Fibroblast of lung (primary cell): ENCODE measurements around the gene SUGCT. TPM values are rescaled to one million over a fixed set of nuclear protein-coding genes. Genes with fewer than 3 reads are reported as not detected.
A peak's percentile ranks its signal among the peaks of the same experiment; 100 is the strongest.

Source experiments
- DNase-seq, 2 donors: peaks; one replicate each; pipeline versions ENCODE4 v3.0.0 to v3.0.0-alpha.2; 2010; ENCODE audit warnings: low read depth in 2 of 2
- H2AFZ ChIP-seq: 2 replicates; pipeline ENCODE4 v1.5.1; 2012; ENCODE audit warnings: low read length, control low read depth, inconsistent platforms
- H3K27ac ChIP-seq: 2 replicates; pipeline ENCODE4 v1.5.1; 2011; ENCODE audit warnings: low read length, control low read depth; ENCODE audit not compliant: insufficient read depth
- H3K27me3 ChIP-seq: 2 replicates; pipeline ENCODE4 v1.5.1; 2011; ENCODE audit warnings: mild to moderate bottlenecking, low read length; ENCODE audit not compliant: control insufficient read depth, insufficient read depth
- H3K36me3 ChIP-seq: 2 replicates; pipeline ENCODE4 v1.5.1; 2011; ENCODE audit warnings: low read length; ENCODE audit not compliant: control insufficient read depth, insufficient read depth
- H3K4me1 ChIP-seq: 2 replicates; pipeline ENCODE4 v1.5.1; 2011; ENCODE audit warnings: low read length; ENCODE audit not compliant: control insufficient read depth, insufficient read depth; ENCODE audit errors: extremely low read depth
- H3K4me2 ChIP-seq: 2 replicates; pipeline ENCODE4 v1.5.1; 2011; ENCODE audit warnings: low read length, control low read depth; ENCODE audit not compliant: insufficient read depth; ENCODE audit errors: extremely low read depth
- H3K4me3 ChIP-seq, 4 experiments: fragments of 200-600 bp in 1 of 4; sonication (generic) in 1 of 4; replicated peaks in 1 of 4; 2 replicates each; pipeline ENCODE4 v1.5.1; 2011 to 2016; ENCODE audit warnings: low read length in 4 of 4, low read depth in 3 of 4, mild to moderate bottlenecking in 3 of 4, control low read depth in 2 of 4, inconsistent platforms in 1 of 4, mixed read lengths in 1 of 4; ENCODE audit not compliant: insufficient read depth in 1 of 4; ENCODE audit errors: control extremely low read depth in 1 of 4
- H3K79me2 ChIP-seq: 2 replicates; pipeline ENCODE4 v1.5.1; 2012; ENCODE audit warnings: mild to moderate bottlenecking, low read length, inconsistent platforms; ENCODE audit not compliant: control insufficient read depth, insufficient read depth
- H3K9ac ChIP-seq: 2 replicates; pipeline ENCODE4 v1.5.1; 2011; ENCODE audit warnings: mild to moderate bottlenecking, low read length, control low read depth; ENCODE audit not compliant: insufficient read depth
- H3K9me3 ChIP-seq: 2 replicates; pipeline ENCODE4 v1.5.1; 2012; ENCODE audit warnings: low read depth, low read length; ENCODE audit not compliant: control insufficient read depth, insufficient read depth
- H4K20me1 ChIP-seq: 2 replicates; pipeline ENCODE4 v1.5.1; 2011; ENCODE audit warnings: low read length; ENCODE audit not compliant: control insufficient read depth, insufficient read depth; ENCODE audit errors: extremely low read depth
- EZH2 ChIP-seq: IDR thresholded peaks from 2 replicates; pipeline ENCODE4 v1.5.1; 2012; ENCODE audit warnings: low read length, control low read depth, mild to moderate bottlenecking; ENCODE audit errors: missing control alignments
- polyA plus RNA-seq, 2 donors: library from polyadenylated mRNA; depleted of rRNA in 1 of 2; stranded (reverse) in 1 of 2; unstranded in 1 of 2; fragments of >200 nt; gene quantifications; 2 replicates each; pipeline ENCODE4 v1.2.1, GENCODE V29; 2011 to 2012; ENCODE audit warnings: missing spikeins in 1 of 2
- total RNA-seq: library from RNA; depleted of rRNA; stranded (reverse); fragments of >200 nt; gene quantifications from 2 replicates; pipeline ENCODE4 v1.2.1, GENCODE V29; 2014
- TF ChIP-seq, protein P1 (sequence below), 2 donors: IDR thresholded peaks in 1 of 2; conservative IDR thresholded peaks in 1 of 2; 1 replicate in 1 of 2; 2 replicates in 1 of 2; pipeline ENCODE4 v1.5.1; 2011 to 2012; ENCODE audit warnings: low read length in 2 of 2, control low read depth in 1 of 2, inconsistent platforms in 1 of 2, low read depth in 1 of 2, mild to moderate bottlenecking in 1 of 2

SUGCT gene
- total and polyA plus RNA-seq, 2 donors (not counting 1 experiment from before 2014, with no cell fraction given), result 8.4 to 16.5 TPM

DNA sequence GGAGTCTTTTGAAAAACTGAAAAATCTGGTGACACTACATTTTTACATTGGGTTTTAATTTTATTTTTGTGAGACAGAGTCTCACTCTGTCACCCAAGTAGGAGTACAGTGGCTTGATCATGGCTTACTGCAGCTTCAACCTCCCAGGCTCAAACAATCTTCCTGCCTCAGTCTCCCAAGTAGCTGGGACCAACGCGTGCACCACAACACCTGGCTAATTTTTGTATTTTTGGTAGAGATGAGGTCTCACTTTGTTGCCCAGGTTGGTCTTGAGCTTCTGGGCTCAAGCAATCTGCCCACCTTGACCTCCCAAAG is 11.9 kb upstream of the SUGCT start:
- Histone ChIP-seq H3K4me3 (no peak overlapping the region), H3K9ac (no peak overlapping the region), H3K9me3 (no peaks in the 10 kb centered on the region), H2AFZ (no peak overlapping the region), H3K27ac (no peak overlapping the region), H3K79me2 (peaks cover under 1% of the 10 kb centered on the region), H3K36me3 (no peaks in the 10 kb centered on the region), H4K20me1 (no peaks in the 10 kb centered on the region), H3K4me1 (no peaks in the 10 kb centered on the region), H3K4me2 (no peak overlapping the region), H3K27me3 (no peaks in the 10 kb centered on the region)
- no peak for DNase-seq
- no peak for TF ChIP-seq EZH2
- TF ChIP-seq, protein P1, sequence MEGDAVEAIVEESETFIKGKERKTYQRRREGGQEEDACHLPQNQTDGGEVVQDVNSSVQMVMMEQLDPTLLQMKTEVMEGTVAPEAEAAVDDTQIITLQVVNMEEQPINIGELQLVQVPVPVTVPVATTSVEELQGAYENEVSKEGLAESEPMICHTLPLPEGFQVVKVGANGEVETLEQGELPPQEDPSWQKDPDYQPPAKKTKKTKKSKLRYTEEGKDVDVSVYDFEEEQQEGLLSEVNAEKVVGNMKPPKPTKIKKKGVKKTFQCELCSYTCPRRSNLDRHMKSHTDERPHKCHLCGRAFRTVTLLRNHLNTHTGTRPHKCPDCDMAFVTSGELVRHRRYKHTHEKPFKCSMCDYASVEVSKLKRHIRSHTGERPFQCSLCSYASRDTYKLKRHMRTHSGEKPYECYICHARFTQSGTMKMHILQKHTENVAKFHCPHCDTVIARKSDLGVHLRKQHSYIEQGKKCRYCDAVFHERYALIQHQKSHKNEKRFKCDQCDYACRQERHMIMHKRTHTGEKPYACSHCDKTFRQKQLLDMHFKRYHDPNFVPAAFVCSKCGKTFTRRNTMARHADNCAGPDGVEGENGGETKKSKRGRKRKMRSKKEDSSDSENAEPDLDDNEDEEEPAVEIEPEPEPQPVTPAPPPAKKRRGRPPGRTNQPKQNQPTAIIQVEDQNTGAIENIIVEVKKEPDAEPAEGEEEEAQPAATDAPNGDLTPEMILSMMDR (conservative IDR thresholded peaks at IDR 0.05 in 1 of 2, IDR thresholded peaks at IDR 0.05 in 1 of 2; ENCODE audit: low read depth in 1 of 2, low read length in 2 of 2), result no peak

DNA sequence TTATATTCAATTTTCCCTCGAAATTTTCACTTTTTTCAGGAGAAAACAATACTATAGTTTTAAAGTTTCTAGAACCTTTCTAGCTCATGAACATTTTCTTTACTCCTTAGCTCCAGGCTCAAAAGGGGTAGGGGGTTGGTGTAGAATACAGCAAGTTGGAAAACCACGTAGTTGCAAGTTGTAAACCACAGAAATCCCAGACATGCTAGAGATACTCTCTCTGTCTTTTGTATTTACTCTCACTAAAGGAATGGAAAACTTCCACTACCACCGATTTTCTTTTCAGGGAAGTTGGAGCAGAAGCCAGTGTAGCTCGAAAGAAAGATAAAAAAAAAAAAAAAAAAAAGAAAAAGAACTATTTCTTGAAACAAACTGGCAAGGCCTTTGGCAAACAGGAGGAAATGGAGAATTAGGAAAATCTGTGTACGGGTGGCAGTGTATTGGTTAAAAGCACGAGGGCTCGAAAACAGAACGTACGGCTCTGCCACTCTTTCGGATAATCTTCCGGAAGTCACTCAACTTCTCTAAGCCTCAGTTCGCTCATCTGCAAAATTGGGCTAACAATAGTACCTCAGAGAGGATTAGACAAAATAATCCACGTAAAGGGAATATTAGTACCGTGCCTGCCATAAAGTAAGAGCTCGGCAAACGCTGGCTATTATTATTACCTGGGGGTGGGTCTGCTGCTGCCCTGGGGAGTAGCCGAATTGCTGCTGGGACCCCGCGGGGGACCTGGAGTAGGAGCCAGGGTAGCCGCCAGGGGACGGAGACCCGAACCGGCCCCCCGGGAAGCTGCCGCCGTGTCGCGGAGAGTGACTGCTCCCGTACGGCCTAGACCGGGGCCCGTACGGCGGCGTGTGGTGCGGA is 1.0 kb upstream of the SUGCT start:
- Histone ChIP-seq H3K4me1 (peaks cover 2% of the 10 kb centered on the region), H3K27ac (peak overlapping the region; percentile 91), H3K4me3 (peak overlapping the region; percentile 90 to 99 (median 95)), H4K20me1 (no peaks in the 10 kb centered on the region), H3K36me3 (no peaks in the 10 kb centered on the region), H3K4me2 (peak overlapping the region; percentile 85), H3K79me2 (peaks cover 40% of the 10 kb centered on the region), H3K9ac (peak overlapping the region; percentile 91), H3K9me3 (no peaks in the 10 kb centered on the region), H2AFZ (peak overlapping the region; percentile 86), H3K27me3 (no peaks in the 10 kb centered on the region)
- DNase-seq, result peak; percentile 28 to 56
- TF ChIP-seq, protein P1 (conservative IDR thresholded peaks at IDR 0.05 in 1 of 2, IDR thresholded peaks at IDR 0.05 in 1 of 2; ENCODE audit: low read depth in 1 of 2, low read length in 2 of 2), result no peak
- no peak for TF ChIP-seq EZH2

DNA sequence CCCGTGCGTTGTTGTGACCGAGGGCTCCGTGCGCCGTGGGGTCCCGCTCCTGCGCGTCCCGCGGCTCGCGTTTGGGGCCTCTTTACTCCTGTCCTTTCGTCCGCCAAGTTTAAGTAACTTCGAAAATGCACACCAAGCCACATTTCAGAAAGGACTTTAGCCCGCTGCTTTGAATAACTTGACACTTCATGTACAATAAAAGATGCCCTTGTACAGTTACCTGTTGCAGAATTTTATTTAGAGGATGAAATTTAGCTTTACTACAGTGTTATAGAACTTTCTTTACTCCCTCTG is 459 bp downstream of the SUGCT start:
- Histone ChIP-seq H3K9ac (peak overlapping the region; percentile 91), H3K4me1 (peaks cover 2% of the 10 kb centered on the region), H2AFZ (peak overlapping the region; percentile 64), H3K79me2 (peaks cover 37% of the 10 kb centered on the region), H3K4me2 (peak overlapping the region; percentile 61), H3K27ac (peak overlapping the region; percentile 30), H4K20me1 (no peaks in the 10 kb centered on the region), H3K27me3 (no peaks in the 10 kb centered on the region), H3K4me3 (peak overlapping the region; percentile 72 to 99 (median 94)), H3K36me3 (no peaks in the 10 kb centered on the region), H3K9me3 (no peaks in the 10 kb centered on the region)
- DNase-seq, result peak; percentile 12 to 37
- no peak for TF ChIP-seq EZH2
- TF ChIP-seq, protein P1 (conservative IDR thresholded peaks at IDR 0.05 in 1 of 2, IDR thresholded peaks at IDR 0.05 in 1 of 2; ENCODE audit: low read depth in 1 of 2, low read length in 2 of 2), result no peak
